ENCODE measurements around the gene SLC38A8.

GRCh38 chr16:84053237-84053636 is 10.6 kb upstream of the SLC38A8 start:
- TF ChIP-seq EZH2 (IDR thresholded peaks at IDR 0.05) (no peak), POLR2AphosphoS5 (IDR thresholded peaks at IDR 0.05; ENCODE audit: borderline replicate concordance, low read depth, low read length) (no peak), FOXP2 (optimal IDR thresholded peaks at IDR 0.05; ENCODE audit: control extremely low read depth, extremely low read length, insufficient read depth) (no peak)
